Kidney (tissue), 14 donors: ENCODE data around the gene HGS. TPM values are rescaled to one million over a fixed set of nuclear protein-coding genes. Genes with fewer than 3 reads are reported as not detected.

Experiments
- DNase-seq, 5 donors: peaks; one replicate each; pipeline ENCODE4 v3.0.0-alpha.2; 2013 to 2020
- FAIRE-seq: peaks from 2 replicates; lab custom pipeline; 2012; peaks lifted over from hg19 to GRCh38; lab: Jason Lieb, UNC
- H3K27ac ChIP-seq, 2 donors: one replicate each; pipeline ENCODE4 v1.7.0; 2013; ENCODE audit warnings: low read depth in 2 of 2, low read length in 2 of 2, inconsistent platforms in 1 of 2
- H3K27me3 ChIP-seq: one replicate; pipeline ENCODE4 v1.7.1; 2013; ENCODE audit warnings: low read length, inconsistent platforms; ENCODE audit not compliant: control insufficient read depth, insufficient read depth
- H3K36me3 ChIP-seq, 3 donors: one replicate each; pipeline versions ENCODE4 v1.7.0 to v1.7.1; 2013; ENCODE audit warnings: low read length in 3 of 3, control low read depth in 1 of 3, inconsistent platforms in 1 of 3; ENCODE audit not compliant: insufficient read depth in 3 of 3, control insufficient read depth in 2 of 3
- H3K4me1 ChIP-seq, 3 donors: one replicate each; pipeline versions ENCODE4 v1.7.0 to v1.7.1; 2013; ENCODE audit warnings: low read length in 3 of 3, inconsistent platforms in 1 of 3, low read depth in 1 of 3; ENCODE audit not compliant: control insufficient read depth in 2 of 3, insufficient read depth in 2 of 3
- H3K4me3 ChIP-seq, 3 donors: one replicate each; pipeline versions ENCODE4 v1.7.0 to v1.8.1; 2013; ENCODE audit warnings: low read length in 3 of 3, control low read depth in 1 of 3, inconsistent platforms in 1 of 3
- H3K9ac ChIP-seq, 3 donors: one replicate each; pipeline versions ENCODE4 v1.7.0 to v1.7.1; 2013; ENCODE audit warnings: low read length in 3 of 3, control low read depth in 1 of 3, inconsistent platforms in 1 of 3
- H3K9me3 ChIP-seq, 3 donors: one replicate each; pipeline versions ENCODE4 v1.7.0 to v1.7.1; 2013; ENCODE audit warnings: low read length in 3 of 3, control low read depth in 1 of 3, inconsistent platforms in 1 of 3; ENCODE audit not compliant: control insufficient read depth in 2 of 3, insufficient read depth in 1 of 3
- CTCF ChIP-seq: IDR thresholded peaks from 3 replicates; pipeline ENCODE4 v1.5.1; 2012; ENCODE audit warnings: mild to moderate bottlenecking, moderate library complexity, borderline replicate concordance; ENCODE audit not compliant: insufficient read depth; ENCODE audit errors: extremely low read depth
- intact Hi-C: fragments of 100-400 bp; cut with DNase I; formaldehyde crosslinking; loops from one replicate; pipeline ENCODE4 v1.11.1; 2022
- polyA plus RNA-seq: library from polyadenylated mRNA; stranded (reverse); fragments of 350-450 nt; fragmentation: Illumina TruSeq; extraction: RNeasy Lipid Tissue Mini Kit (QIAGEN cat#74804); gene quantifications from one replicate; pipeline ENCODE4 v1.2.3, GENCODE V29; 2014; ENCODE audit warnings: low read depth, low replicate concordance; ENCODE audit not compliant: insufficient read depth
- total RNA-seq: library from RNA; stranded (reverse); fragmentation: NEBNext Ultra II Directional; extraction: Animal tissue kit (Norgen Biotek cat#: 25700); gene quantifications from one replicate; pipeline ENCODE4 v1.2.1, GENCODE V29; 2021
- donor health status: control.
- donor health status: control.
- donor health status: control.
- donor health status: control.
- donor health status: control.
- donor health status: DM: yes; HTN: yes; CAD: no.
- donor health status: Normal renal cell carcinoma (clear cell type).

The HGS gene
- total and polyA plus RNA-seq, 2 donors from 2014 or later: 85.5 to 95.3 TPM

GRCh38 chr17:81660441-81660840 is 23.4 kb upstream of the HGS start:
- intact Hi-C loops: no loop called here
- H3K36me3 ChIP-seq: no peaks in the 10 kb centered on the region
- no peak overlapping the region for H3K9ac ChIP-seq
- TF ChIP-seq CTCF: no peak
- DNase-seq (no peak), FAIRE-seq (no peak)
- H3K27ac ChIP-seq: no peak overlapping the region
- no peak overlapping the region for H3K4me3 ChIP-seq
- H3K4me1 ChIP-seq: peaks cover 0 to 6% (median 0%) of the 10 kb centered on the region in 3 donors
- H3K9me3 ChIP-seq: no peaks in the 10 kb centered on the region
- H3K27me3 ChIP-seq: no peaks in the 10 kb centered on the region

- no peak overlapping the region for H3K27ac ChIP-seq
- no peak overlapping the region for H3K4me3 ChIP-seq
- H3K9ac ChIP-seq: no peak overlapping the region
- no peaks in the 10 kb centered on the region for H3K27me3 ChIP-seq
- H3K9me3 ChIP-seq: no peaks in the 10 kb centered on the region
- no peak for FAIRE-seq
- H3K36me3 ChIP-seq: no peaks in the 10 kb centered on the region
- no peak for TF ChIP-seq CTCF
- peaks cover 0 to 11% (median 0%) of the 10 kb centered on the region in 3 donors for H3K4me1 ChIP-seq
- DNase-seq: no peak
- intact Hi-C loops: no loop called here
Measured at GRCh38 chr17:81662002-81662401, 21.8 kb upstream of the HGS start.

GRCh38 chr17:81664051-81664470 is 19.8 kb upstream of the HGS start:
- Histone ChIP-seq H3K4me3 (no peak overlapping the region), H3K27me3 (no peaks in the 10 kb centered on the region), H3K9ac (no peak overlapping the region), H3K9me3 (no peaks in the 10 kb centered on the region), H3K4me1 (peaks cover 0 to 18% (median 0%) of the 10 kb centered on the region in 3 donors), H3K27ac (no peak overlapping the region), H3K36me3 (peaks cover 0 to 5% (median 0%) of the 10 kb centered on the region in 3 donors)
- no peak for TF ChIP-seq CTCF
- FAIRE-seq: no peak
- intact Hi-C loops: no loop called here
- peak in 1 of 5 donors; percentile 60 for DNase-seq
